Tibial nerve (tissue), 4 donors: Measurements from ENCODE around the gene DLGAP4. TPM values are rescaled to one million over a fixed set of nuclear protein-coding genes. Genes with fewer than 3 reads are reported as not detected.

Source experiments
- DNase-seq, 2 donors: peaks; one replicate each; pipeline ENCODE4 v3.0.0-alpha.2; 2019; ENCODE audit warnings: low spot score in 2 of 2
- H3K27ac ChIP-seq, 4 donors: fragments of 200-600 bp; sonication (generic) in 3 of 4; one replicate each; pipeline ENCODE4 v1.5.1; 2017 to 2019; ENCODE audit warnings: mild to moderate bottlenecking in 1 of 4
- H3K27me3 ChIP-seq, 2 donors: fragments of 200-600 bp; sonication (generic) in 1 of 2; one replicate each; pipeline versions ENCODE4 v1.5.1 to v1.6.0; 2017 to 2019
- H3K36me3 ChIP-seq, 3 donors: fragments of 200-600 bp; sonication (generic); one replicate each; pipeline ENCODE4 v1.5.1; 2018 to 2019
- H3K4me1 ChIP-seq, 4 donors: fragments of 200-600 bp; sonication (generic) in 3 of 4; one replicate each; pipeline ENCODE4 v1.5.1; 2017 to 2019
- H3K4me3 ChIP-seq, 4 donors: fragments of 200-600 bp; sonication (generic) in 3 of 4; one replicate each; pipeline ENCODE4 v1.5.1; 2017 to 2019; ENCODE audit warnings: mild to moderate bottlenecking in 1 of 4, moderate library complexity in 1 of 4
- H3K9me3 ChIP-seq, 4 donors: fragments of 200-600 bp; sonication (generic) in 3 of 4; one replicate each; pipeline ENCODE4 v1.5.1; 2017 to 2019
- EP300 ChIP-seq, 2 donors: sonication (generic); formaldehyde crosslinking; IDR thresholded peaks; one replicate each; pipeline ENCODE4 v1.6.1; 2017; ENCODE audit warnings: antibody characterized with exemption in 2 of 2, mild to moderate bottlenecking in 1 of 2
- POLR2A ChIP-seq, 2 donors: fragments of 450-650 bp; IDR thresholded peaks; one replicate each; pipeline ENCODE4 v1.6.1; 2017; ENCODE audit warnings: antibody characterized with exemption in 2 of 2, mild to moderate bottlenecking in 2 of 2, moderate library complexity in 2 of 2
- WGBS, 2 donors: methylation state at CpG; one replicate each; pipeline ENCODE4 v1.1.5; 2018; 5-methylcytosine and 5-hydroxymethylcytosine counted together
- total RNA-seq, 4 donors: library from RNA; depleted of rRNA; stranded (reverse); fragments of >200 nt; gene quantifications; one replicate each; pipeline ENCODE4 v1.1.0, GENCODE V29; 2016
- TF ChIP-seq, protein P1 (sequence below), 5 experiments: fragments of 200-600 bp in 3 of 5; fragments of 450-650 bp in 2 of 5; sonication (generic) in 3 of 5; IDR thresholded peaks; one replicate each; pipeline ENCODE4 v1.5.1; 2016 to 2019; ENCODE audit warnings: antibody characterized with exemption in 5 of 5, mild to moderate bottlenecking in 3 of 5, moderate library complexity in 2 of 5

Gene DLGAP4
- total RNA-seq, 4 donors from 2014 or later = 46.1 to 97.5 (median 52.5) TPM

DNA sequence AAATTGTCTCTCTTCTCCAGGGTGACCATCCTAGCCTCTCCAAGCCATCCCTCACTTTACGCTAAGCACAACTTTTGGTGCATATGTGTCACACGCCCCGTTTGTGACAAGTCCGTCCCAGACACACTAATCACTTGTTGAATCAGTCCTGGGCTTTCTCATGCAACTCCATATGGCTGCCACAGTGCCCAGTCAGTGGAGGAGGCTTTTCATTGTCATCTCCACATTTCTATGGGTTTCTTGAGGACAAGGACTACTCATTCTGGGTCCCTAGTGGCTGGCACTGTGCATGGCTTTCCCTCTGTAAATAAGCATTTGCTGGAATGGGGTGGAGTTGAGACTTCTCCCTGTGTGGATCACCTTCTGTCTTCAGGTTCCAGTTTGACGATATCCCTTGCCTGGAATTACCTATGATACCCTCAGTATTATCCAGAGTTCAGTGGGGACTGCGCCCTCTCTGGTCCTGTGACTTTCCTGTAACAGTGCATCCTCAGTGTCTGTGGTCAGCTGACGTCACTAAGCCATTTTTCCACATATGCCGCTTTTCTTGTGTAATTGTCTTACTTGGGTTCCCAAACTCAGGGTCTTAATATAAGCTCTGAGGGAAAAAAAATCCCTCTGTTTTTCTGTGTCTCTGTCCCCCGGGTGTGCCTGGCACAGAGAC is 175.4 kb downstream of the DLGAP4 start:
- Histone ChIP-seq H3K27ac (peak overlapping the region in 2 of 4 donors; percentile 61), H3K36me3 (no peaks in the 10 kb centered on the region), H3K4me3 (no peak overlapping the region), H3K4me1 (peaks cover 0 to 89% (median 57%) of the 10 kb centered on the region in 4 donors), H3K27me3 (no peaks in the 10 kb centered on the region), H3K9me3 (no peaks in the 10 kb centered on the region)
- 58 to 61% methylated on average over 9 of the region's 9 CpGs for WGBS, 2 donors
- TF ChIP-seq EP300 (IDR thresholded peaks at IDR 0.05) = no peak
- TF ChIP-seq, protein P1, sequence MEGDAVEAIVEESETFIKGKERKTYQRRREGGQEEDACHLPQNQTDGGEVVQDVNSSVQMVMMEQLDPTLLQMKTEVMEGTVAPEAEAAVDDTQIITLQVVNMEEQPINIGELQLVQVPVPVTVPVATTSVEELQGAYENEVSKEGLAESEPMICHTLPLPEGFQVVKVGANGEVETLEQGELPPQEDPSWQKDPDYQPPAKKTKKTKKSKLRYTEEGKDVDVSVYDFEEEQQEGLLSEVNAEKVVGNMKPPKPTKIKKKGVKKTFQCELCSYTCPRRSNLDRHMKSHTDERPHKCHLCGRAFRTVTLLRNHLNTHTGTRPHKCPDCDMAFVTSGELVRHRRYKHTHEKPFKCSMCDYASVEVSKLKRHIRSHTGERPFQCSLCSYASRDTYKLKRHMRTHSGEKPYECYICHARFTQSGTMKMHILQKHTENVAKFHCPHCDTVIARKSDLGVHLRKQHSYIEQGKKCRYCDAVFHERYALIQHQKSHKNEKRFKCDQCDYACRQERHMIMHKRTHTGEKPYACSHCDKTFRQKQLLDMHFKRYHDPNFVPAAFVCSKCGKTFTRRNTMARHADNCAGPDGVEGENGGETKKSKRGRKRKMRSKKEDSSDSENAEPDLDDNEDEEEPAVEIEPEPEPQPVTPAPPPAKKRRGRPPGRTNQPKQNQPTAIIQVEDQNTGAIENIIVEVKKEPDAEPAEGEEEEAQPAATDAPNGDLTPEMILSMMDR (IDR thresholded peaks at IDR 0.05) = peak in 2 of 5 experiments; percentile 15 to 21
- no peak for DNase-seq

DNA sequence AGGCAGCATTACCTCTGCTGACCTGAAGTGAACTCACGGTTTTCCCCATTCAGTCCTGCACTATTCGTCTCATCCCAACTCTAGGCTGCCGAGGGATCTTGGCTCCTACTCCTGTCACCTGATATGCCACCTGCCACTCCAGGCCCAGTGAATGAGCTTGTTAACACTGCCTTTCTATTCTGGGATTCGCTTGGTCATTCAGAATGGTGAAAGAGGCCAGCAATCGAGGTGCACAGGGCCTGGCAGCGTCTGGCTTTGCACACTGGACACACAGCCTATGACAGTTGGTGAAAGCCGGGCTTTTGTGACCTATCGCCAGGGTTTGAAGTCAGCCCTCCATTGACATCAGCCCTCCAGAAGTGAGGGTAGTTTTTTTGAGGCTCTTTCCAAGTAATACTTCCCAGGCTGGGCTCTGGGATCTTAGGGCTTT is 175.9 kb downstream of the DLGAP4 start:
- TF ChIP-seq, protein P1 (IDR thresholded peaks at IDR 0.05) = no peak
- TF ChIP-seq EP300 (IDR thresholded peaks at IDR 0.05) = no peak
- no peak for TF ChIP-seq POLR2A (IDR thresholded peaks at IDR 0.05)
- H3K4me1 ChIP-seq = peaks cover 0 to 95% (median 60%) of the 10 kb centered on the region in 4 donors
- H3K9me3 ChIP-seq = no peaks in the 10 kb centered on the region
- no peak for DNase-seq
- no peaks in the 10 kb centered on the region for H3K27me3 ChIP-seq
- H3K27ac ChIP-seq = peak overlapping the region in 2 of 4 donors; percentile 61
- no peaks in the 10 kb centered on the region for H3K36me3 ChIP-seq
- no peak overlapping the region for H3K4me3 ChIP-seq
- 40 to 54% methylated on average over 8 of the region's 8 CpGs for WGBS, 2 donors

DNA sequence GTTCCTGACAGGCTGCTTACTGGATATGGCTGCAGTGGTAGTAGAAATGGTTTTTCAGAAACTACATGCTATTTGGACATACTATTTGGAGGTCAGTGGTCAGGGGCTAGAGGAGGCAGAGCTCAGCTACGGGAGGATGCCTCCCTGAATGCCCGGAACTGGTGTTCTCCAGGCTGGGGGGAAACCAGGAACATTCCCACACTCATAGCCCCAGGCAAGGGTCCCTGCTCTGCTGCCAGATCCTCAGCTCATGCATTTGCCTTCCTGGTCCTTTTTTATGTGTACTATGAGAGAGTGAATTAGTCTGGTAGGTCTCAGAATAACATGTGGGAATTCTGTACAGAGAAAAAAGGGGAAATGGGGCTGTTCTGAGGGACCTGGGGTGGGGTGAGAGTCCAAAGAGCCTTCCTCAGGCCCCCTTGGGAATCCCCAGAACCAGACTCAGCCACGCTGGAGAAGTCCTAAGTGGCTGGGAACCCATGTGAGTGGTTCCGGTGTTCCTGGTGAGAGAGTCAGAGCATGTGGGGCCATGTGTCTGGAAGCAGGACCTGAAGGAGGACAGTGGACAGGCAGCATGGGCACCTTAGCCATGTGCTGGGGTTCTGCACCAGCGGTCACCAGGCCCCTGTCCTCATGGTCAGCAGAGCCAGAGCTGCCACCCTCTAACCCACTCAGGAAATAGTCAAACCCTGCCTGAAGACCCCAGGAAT is 177.2 kb downstream of the DLGAP4 start:
- TF ChIP-seq POLR2A (IDR thresholded peaks at IDR 0.05) = no peak
- TF ChIP-seq, protein P1 (IDR thresholded peaks at IDR 0.05) = no peak
- no peak for TF ChIP-seq EP300 (IDR thresholded peaks at IDR 0.05)
- DNase-seq = no peak
- H3K27me3 ChIP-seq = no peaks in the 10 kb centered on the region
- 67 to 68% methylated on average over 5 of the region's 5 CpGs for WGBS, 2 donors
- no peaks in the 10 kb centered on the region for H3K36me3 ChIP-seq
- H3K27ac ChIP-seq = peak overlapping the region in 2 of 4 donors; percentile 61
- H3K4me3 ChIP-seq = no peak overlapping the region
- peaks cover 0 to 92% (median 62%) of the 10 kb centered on the region in 4 donors for H3K4me1 ChIP-seq
- no peaks in the 10 kb centered on the region for H3K9me3 ChIP-seq

DNA sequence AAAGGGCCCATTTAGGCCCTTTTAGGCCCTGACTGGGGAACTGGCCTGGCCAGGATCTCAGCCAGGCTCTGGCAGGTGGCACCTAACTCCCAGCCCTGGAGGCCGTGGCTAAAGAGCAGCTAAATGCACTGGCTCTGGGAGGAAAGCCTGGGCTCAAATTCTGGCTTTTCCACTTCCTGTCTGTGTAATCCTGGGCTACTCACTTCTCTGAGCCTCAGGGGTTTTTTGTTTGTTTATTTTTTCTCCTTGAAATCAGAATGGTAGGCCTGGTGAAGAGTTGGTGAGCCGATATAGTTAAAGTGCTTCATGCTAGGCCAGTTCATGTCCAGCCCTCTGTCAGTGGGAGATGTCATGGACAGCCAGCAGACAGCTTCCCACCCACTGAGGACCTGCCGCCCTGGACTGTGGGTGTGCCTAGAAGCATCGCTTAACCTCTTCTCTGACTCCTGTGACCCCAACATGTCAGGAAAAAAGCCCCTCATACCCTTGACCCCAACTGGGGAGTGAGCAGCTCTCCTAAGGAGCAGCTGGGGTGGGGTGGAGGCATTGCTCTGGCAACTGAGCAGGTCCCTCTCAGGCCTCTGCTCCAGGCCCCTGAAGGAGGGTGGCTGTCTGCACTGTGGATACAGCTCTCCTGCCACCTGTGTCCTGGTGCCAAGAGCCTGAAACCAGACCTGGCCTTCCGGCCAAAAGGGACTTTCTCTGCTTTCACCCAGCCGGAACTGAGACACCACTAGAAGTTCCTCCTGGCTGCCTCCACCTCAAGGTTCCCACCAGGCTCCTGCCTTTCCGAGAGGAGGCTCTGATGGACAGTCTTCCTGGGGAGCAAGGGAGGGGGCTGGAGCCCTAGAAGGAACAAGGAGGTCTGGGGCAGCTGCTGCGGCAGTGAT is 178.0 kb downstream of the DLGAP4 start:
- Histone ChIP-seq H3K4me3 (no peak overlapping the region), H3K27me3 (no peaks in the 10 kb centered on the region), H3K9me3 (no peaks in the 10 kb centered on the region), H3K27ac (peak overlapping the region in 2 of 4 donors; percentile 61), H3K36me3 (no peaks in the 10 kb centered on the region), H3K4me1 (peaks cover 0 to 89% (median 58%) of the 10 kb centered on the region in 4 donors)
- 35 to 43% methylated on average over 8 of the region's 8 CpGs for WGBS, 2 donors
- TF ChIP-seq, protein P1 (IDR thresholded peaks at IDR 0.05) = no peak
- TF ChIP-seq EP300 (IDR thresholded peaks at IDR 0.05) = no peak
- TF ChIP-seq POLR2A (IDR thresholded peaks at IDR 0.05) = no peak
- DNase-seq = no peak
